Keratinocyte (primary cell): ENCODE measurements around the gene TMED5. TPM values are rescaled to one million over a fixed set of nuclear protein-coding genes. Genes with fewer than 3 reads are reported as not detected.
A peak's percentile ranks its signal among the peaks of the same experiment; 100 is the strongest.

ENCODE experiments used
- DNase-seq: peaks from one replicate; pipeline ENCODE4 v3.0.0-alpha.2; 2011; ENCODE audit warnings: low read depth, missing footprints, low spot score
- FAIRE-seq: peaks from 2 replicates; lab custom pipeline; 2011; peaks lifted over from hg19 to GRCh38; lab: Jason Lieb, UNC
- H2AFZ ChIP-seq: 2 replicates; pipeline ENCODE4 v1.6.0; 2012; ENCODE audit warnings: low read length, control low read depth, inconsistent platforms; ENCODE audit not compliant: control insufficient read depth
- H3K27ac ChIP-seq: 2 replicates; pipeline ENCODE4 v1.5.1; 2011; ENCODE audit warnings: low read length; ENCODE audit not compliant: control insufficient read depth, insufficient read depth
- H3K27me3 ChIP-seq: 3 replicates; pipeline ENCODE4 v1.6.0; 2011; ENCODE audit warnings: low read length; ENCODE audit not compliant: control insufficient read depth, insufficient read depth; ENCODE audit errors: extremely low read depth
- H3K36me3 ChIP-seq, 2 experiments: 2 replicates in 1 of 2; 3 replicates in 1 of 2; pipeline ENCODE4 v1.5.1; 2011; ENCODE audit warnings: low read length in 2 of 2, mild to moderate bottlenecking in 1 of 2; ENCODE audit not compliant: control insufficient read depth in 2 of 2, insufficient read depth in 2 of 2; ENCODE audit errors: extremely low read depth in 1 of 2
- H3K4me1 ChIP-seq: 3 replicates; pipeline ENCODE4 v1.5.1; 2011; ENCODE audit warnings: low read length; ENCODE audit not compliant: control insufficient read depth, insufficient read depth; ENCODE audit errors: extremely low read depth
- H3K4me2 ChIP-seq: 3 replicates; pipeline ENCODE4 v1.6.0; 2011; ENCODE audit warnings: low read depth, low read length; ENCODE audit not compliant: control insufficient read depth, insufficient read depth; ENCODE audit errors: extremely low read depth
- H3K4me3 ChIP-seq, 3 experiments: fragments of 200-600 bp in 1 of 3; sonication (generic) in 1 of 3; 2 replicates in 2 of 3; 3 replicates in 1 of 3; pipeline ENCODE4 v1.5.1; 2011 to 2016; ENCODE audit warnings: low read length in 3 of 3, mild to moderate bottlenecking in 3 of 3, control low read depth in 2 of 3, inconsistent platforms in 1 of 3, low read depth in 1 of 3, mixed read lengths in 1 of 3, mixed run types in 1 of 3, moderate library complexity in 1 of 3; ENCODE audit not compliant: control insufficient read depth in 2 of 3, insufficient read depth in 2 of 3; ENCODE audit errors: extremely low read depth in 1 of 3
- H3K79me2 ChIP-seq: 2 replicates; pipeline ENCODE4 v1.6.0; 2012; ENCODE audit warnings: low read length; ENCODE audit not compliant: control insufficient read depth, insufficient read depth
- H3K9ac ChIP-seq: 3 replicates; pipeline ENCODE4 v1.6.0; 2011; ENCODE audit warnings: low read length; ENCODE audit not compliant: control insufficient read depth, insufficient read depth; ENCODE audit errors: extremely low read depth
- H3K9me1 ChIP-seq: 3 replicates; pipeline ENCODE4 v1.6.0; 2011; ENCODE audit warnings: low read length; ENCODE audit not compliant: control insufficient read depth, insufficient read depth; ENCODE audit errors: extremely low read depth
- H3K9me3 ChIP-seq: 2 replicates; pipeline ENCODE4 v1.5.1; 2012; ENCODE audit warnings: low read depth, low read length; ENCODE audit not compliant: control insufficient read depth
- H4K20me1 ChIP-seq: 3 replicates; pipeline ENCODE4 v1.6.0; 2011; ENCODE audit warnings: low read length; ENCODE audit not compliant: control insufficient read depth, insufficient read depth; ENCODE audit errors: extremely low read depth
- EZH2 ChIP-seq: IDR thresholded peaks from one replicate; pipeline ENCODE4 v1.6.1; 2012; ENCODE audit warnings: inconsistent platforms, mild to moderate bottlenecking, low read length, moderate library complexity
- dilution Hi-C: fragments of 300-500 bp; cut with MboI; formaldehyde crosslinking; loops from one replicate; pipeline ENCODE4 v1.7.0; 2020; ENCODE audit warnings: low sequenced_read_pairs; ENCODE audit not compliant: extremely low pct_ligation_motif_present
- polyA plus RNA-seq, 5 experiments: library from polyadenylated mRNA; depleted of rRNA in 3 of 5; stranded (reverse) in 3 of 5; stranded (forward) in 1 of 5; unstranded in 1 of 5; fragments of >200 nt; gene quantifications; 1 replicate in 1 of 5; 2 replicates in 3 of 5; 3 replicates in 1 of 5; pipeline versions ENCODE4 v1.2.1 to v1.2.3, GENCODE V29; 2011 to 2012; ENCODE audit warnings: missing spikeins in 2 of 5, low read depth in 1 of 5, low replicate concordance in 1 of 5
- TF ChIP-seq, protein P1 (sequence below), 3 experiments: IDR thresholded peaks in 1 of 3; conservative IDR thresholded peaks in 1 of 3; optimal IDR thresholded peaks in 1 of 3; 2 replicates in 2 of 3; 3 replicates in 1 of 3; pipeline versions ENCODE3 to v1.5.1; 2011; ENCODE audit warnings: low read length in 3 of 3, mild to moderate bottlenecking in 3 of 3, moderate library complexity in 2 of 3, control low read depth in 1 of 3, inconsistent platforms in 1 of 3; ENCODE audit not compliant: insufficient read depth in 2 of 3; ENCODE audit errors: extremely low read depth in 1 of 3

Gene TMED5
- polyA plus RNA-seq, 1 donor (not counting 4 experiments of a cell fraction or from before 2014, with no cell fraction given): 55.4 TPM

DNA sequence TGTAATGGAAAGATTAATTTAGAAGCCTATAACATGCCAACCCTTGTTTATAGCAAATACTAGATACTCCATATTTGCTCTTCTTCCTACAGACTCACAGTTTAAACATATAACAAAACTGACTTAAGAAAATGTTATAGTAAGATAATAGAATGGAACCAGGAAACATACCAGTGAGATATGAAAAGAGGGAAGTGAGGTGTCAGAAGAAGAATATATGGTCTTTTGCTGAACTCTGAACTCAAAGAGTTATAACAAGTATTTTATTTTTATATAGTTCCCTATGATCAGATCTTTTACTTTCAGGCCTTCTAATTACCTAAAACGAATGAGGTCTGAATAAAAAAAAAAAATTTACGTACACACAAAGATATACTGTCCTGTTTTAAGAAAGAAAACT lies 20.9 kb downstream of the TMED5 start:
- H3K9me1 ChIP-seq: no peaks in the 10 kb centered on the region
- H3K36me3 ChIP-seq: peaks cover 2 to 7% of the 10 kb centered on the region in 2 experiments
- no peaks in the 10 kb centered on the region for H3K27me3 ChIP-seq
- H3K4me3 ChIP-seq: no peak overlapping the region
- no peaks in the 10 kb centered on the region for H4K20me1 ChIP-seq
- FAIRE-seq: no peak
- TF ChIP-seq, protein P1, sequence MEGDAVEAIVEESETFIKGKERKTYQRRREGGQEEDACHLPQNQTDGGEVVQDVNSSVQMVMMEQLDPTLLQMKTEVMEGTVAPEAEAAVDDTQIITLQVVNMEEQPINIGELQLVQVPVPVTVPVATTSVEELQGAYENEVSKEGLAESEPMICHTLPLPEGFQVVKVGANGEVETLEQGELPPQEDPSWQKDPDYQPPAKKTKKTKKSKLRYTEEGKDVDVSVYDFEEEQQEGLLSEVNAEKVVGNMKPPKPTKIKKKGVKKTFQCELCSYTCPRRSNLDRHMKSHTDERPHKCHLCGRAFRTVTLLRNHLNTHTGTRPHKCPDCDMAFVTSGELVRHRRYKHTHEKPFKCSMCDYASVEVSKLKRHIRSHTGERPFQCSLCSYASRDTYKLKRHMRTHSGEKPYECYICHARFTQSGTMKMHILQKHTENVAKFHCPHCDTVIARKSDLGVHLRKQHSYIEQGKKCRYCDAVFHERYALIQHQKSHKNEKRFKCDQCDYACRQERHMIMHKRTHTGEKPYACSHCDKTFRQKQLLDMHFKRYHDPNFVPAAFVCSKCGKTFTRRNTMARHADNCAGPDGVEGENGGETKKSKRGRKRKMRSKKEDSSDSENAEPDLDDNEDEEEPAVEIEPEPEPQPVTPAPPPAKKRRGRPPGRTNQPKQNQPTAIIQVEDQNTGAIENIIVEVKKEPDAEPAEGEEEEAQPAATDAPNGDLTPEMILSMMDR (optimal IDR thresholded peaks at IDR 0.05 in 1 of 3, IDR thresholded peaks at IDR 0.05 in 1 of 3, conservative IDR thresholded peaks at IDR 0.05 in 1 of 3; ENCODE audit: extremely low read depth in 1 of 3, insufficient read depth in 2 of 3, low read length in 3 of 3): no peak
- no peak for DNase-seq
- no peak overlapping the region for H2AFZ ChIP-seq
- peaks cover 6% of the 10 kb centered on the region for H3K4me1 ChIP-seq
- dilution Hi-C loops: no loop called here
- H3K9ac ChIP-seq: no peak overlapping the region
- H3K27ac ChIP-seq: no peak overlapping the region
- H3K79me2 ChIP-seq: peaks cover 25% of the 10 kb centered on the region
- H3K9me3 ChIP-seq: no peaks in the 10 kb centered on the region
- no peak overlapping the region for H3K4me2 ChIP-seq

DNA sequence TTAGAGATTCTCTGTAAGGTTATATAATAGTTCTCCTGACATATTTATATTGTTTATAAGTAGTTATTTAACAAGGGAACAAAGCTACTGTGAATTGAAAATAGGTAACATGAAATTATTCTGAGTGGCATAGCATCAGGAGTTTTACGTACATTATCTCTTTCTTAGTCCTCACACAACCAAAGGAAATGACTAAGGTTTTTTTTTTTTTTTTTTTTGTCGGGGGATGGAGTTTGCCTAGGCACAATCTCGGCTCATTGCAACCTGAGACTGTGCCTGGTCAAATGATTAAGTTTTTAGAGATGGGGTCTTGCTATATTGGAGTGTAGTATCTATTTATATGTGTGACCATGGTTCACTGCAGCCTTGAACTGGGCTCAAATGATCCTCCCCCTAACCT lies 24.9 kb downstream of the TMED5 start:
- H2AFZ ChIP-seq: no peak overlapping the region
- H3K4me2 ChIP-seq: no peak overlapping the region
- H3K9me3 ChIP-seq: no peaks in the 10 kb centered on the region
- FAIRE-seq (no peak), DNase-seq (no peak)
- TF ChIP-seq, protein P1 (optimal IDR thresholded peaks at IDR 0.05 in 1 of 3, IDR thresholded peaks at IDR 0.05 in 1 of 3, conservative IDR thresholded peaks at IDR 0.05 in 1 of 3; ENCODE audit: extremely low read depth in 1 of 3, insufficient read depth in 2 of 3, low read length in 3 of 3): no peak
- no peak for TF ChIP-seq EZH2
- H3K79me2 ChIP-seq: peaks cover 2% of the 10 kb centered on the region
- H3K4me1 ChIP-seq: peaks cover 6% of the 10 kb centered on the region
- peaks cover 3 to 12% of the 10 kb centered on the region in 2 experiments for H3K36me3 ChIP-seq
- H3K9ac ChIP-seq: no peak overlapping the region
- H4K20me1 ChIP-seq: no peaks in the 10 kb centered on the region
- dilution Hi-C loops: no loop called here
- no peak overlapping the region for H3K4me3 ChIP-seq
- H3K27me3 ChIP-seq: no peaks in the 10 kb centered on the region
- no peaks in the 10 kb centered on the region for H3K9me1 ChIP-seq
- peak overlapping the region; percentile 19 for H3K27ac ChIP-seq
